GM18867 (cell line): ENCODE measurements around the gene HMGCS2.
"Not testable (repeated sequence)": the region's sequence is repeated elsewhere in the genome, so short reads cannot be mapped to it uniquely, and the experiment has no call there.

Source experiments
- ATAC-seq: cut with Tn5 transposase; IDR thresholded peaks from one replicate; pipeline ENCODE4 v1.9.1; 2021; ENCODE audit warnings: mild to moderate bottlenecking, moderate library complexity; ENCODE audit not compliant: unreplicated experiment

HMGCS2 gene

DNA sequence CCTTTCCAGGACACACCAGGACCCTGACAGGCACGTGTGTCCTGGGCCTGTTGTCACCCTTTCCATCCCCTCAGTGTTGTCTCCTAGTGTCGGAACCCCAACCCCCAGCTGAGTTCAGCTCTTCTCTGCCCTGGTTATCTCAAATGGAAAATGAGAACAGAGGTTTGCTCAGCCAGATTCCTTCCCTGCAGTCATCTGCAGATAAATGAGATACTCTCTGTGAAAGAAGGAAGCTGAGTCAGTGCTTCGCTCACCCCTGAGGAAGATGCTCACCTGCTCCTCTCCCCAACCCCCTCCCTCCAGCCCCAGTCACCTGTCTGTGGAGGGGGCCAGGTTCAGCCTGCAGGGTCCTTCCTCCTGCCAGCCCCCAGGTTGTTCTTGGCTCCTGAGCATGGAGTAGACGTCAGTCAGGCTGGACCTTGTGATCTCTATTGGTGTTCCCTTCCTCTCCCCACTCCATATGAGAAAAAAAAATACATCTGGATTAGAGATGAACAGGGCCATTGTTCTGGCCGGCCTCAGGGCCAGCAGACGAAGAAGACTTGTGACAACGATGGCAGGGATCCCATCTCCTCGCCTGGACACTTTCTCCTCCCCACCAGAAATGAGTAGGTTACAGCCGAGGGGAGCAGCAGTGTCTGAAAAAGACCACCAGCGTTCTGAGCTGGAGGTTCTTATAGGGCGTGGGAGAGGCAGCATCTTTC lies 36.1 kb downstream of the HMGCS2 start:
- ATAC-seq = no peak

DNA sequence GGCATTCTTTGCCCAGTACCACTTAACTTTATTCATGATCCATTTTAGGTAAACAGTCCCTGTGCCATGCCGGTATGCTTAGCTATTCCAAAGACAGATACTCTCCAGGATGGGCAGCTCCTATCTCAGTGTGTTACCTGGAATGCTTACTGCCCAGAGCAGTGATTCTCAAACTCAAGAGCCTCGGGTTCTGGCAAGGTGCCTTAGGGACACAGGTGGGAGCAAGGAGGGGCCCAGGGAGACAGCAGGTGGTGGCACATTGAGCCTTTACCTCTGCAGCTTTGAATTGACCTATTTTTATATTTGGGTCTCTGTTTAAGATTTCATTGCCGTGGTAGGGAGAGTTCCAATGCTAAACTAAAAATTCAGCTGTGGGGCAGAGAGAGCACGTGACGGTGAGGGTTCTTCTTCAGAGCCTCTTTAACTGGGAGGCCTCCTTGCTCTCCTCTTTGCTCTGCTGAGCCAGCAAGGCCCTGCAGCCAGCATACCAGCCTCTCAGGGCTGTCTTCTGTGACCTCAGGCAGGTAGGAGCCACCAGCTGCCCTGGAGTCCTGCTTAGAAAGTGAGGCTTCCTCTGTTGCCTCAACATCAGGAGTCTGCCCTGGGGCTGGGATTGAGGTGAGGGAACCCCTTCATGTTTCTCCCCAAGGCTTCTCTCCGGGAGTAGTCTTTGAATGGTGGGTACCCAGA lies 36.8 kb downstream of the HMGCS2 start:
- no peak for ATAC-seq

DNA sequence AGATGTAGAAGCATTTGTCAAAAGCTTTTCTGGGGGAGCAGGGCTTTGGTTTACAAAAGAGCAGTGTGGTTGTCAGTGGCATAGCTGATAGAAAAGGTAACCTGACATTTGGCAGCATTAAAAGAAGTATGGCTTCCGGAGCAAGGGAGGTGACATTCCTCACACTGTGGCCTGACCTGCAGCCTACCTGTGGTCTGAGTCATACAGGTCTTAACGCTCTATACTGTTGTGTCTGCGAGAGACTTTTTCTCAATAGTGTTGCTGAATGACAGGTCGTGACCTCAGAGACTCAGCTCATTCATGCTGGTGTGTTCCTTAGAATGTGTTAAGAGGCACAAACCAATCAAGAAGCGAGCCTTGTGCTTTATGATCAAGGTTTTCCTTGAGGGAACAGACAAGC lies 37.6 kb downstream of the HMGCS2 start:
- no peak for ATAC-seq

GRCh38 chr1:119729044-119729443 lies 39.7 kb downstream of the HMGCS2 start:
- ATAC-seq = no peak

DNA sequence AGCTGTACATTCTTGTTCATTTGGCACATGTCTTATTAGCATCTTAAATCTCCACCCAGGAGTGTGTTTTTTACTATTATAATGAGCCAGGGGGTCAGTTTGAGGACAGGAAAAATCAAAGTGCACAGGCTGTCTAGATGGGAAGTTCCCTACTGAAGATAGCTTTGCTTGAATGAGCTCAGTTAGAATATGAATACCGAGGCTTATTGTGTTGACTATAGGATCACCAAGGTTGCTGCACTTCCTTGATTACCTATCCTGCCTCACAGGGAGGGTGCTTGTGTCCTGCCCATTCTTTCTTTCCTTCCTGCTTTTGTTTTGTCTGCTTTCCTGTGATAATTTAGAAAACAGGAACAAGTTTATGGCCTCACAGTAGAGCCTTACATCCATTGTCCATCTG lies 40.7 kb downstream of the HMGCS2 start:
- ATAC-seq = no peak

DNA sequence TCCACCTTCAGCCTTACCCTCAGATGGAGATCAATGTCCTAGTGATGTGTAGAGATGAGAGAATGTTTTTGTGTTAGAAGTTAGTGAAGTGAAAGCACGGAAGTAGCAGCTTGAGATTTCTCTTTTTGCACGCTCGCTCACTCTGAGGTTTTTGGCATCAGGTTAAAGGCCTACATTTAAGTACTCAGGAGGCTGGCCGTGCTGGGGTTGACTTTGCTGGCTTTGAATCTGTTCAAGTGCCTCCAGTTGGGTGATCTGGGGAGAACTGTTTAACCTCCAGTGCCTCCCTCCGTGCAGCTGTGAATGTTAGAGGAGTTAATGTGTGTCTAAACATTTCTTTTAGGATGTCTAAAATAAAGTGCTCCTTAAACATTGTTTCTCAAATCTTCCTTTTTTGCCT lies 43.1 kb downstream of the HMGCS2 start:
- ATAC-seq = no peak

- no peak for ATAC-seq
Measured at GRCh38 chr1:119724611-119725218, 44.0 kb downstream of the HMGCS2 start.

GRCh38 chr1:119721896-119722295 lies 46.8 kb downstream of the HMGCS2 start:
- ATAC-seq = no peak

DNA sequence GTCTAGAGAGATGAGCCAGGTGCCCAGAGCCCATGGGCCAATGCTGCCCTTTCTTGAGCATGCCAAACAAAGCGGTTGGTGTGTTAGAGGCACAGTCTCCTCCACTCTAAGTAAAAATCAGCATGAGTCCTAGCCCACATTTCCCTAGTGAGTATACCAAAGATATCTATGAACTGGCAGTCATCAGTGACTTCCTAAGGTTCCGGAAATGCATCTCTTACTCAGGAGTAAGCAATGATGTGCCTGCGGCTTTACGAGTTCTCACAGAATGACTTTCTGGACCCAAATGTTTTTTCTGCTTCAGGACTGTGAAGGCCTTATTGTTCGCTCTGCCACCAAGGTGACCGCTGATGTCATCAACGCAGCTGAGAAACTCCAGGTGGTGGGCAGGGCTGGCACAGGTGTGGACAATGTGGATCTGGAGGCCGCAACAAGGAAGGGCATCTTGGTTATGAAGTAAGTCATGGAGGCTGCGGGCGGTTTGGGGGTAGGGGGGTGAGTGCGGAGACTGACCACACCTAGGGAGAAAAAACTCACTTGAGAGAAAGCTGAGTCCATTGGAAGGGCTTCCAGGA lies 47.8 kb downstream of the HMGCS2 start:
- ATAC-seq = no peak

GRCh38 chr1:119718972-119719371 lies 49.7 kb downstream of the HMGCS2 start:
- ATAC-seq = no peak

GRCh38 chr1:119718409-119718808 lies 50.3 kb downstream of the HMGCS2 start:
- no peak for ATAC-seq

- ATAC-seq = no peak
Measured at GRCh38 chr1:119715542-119715941, 53.2 kb downstream of the HMGCS2 start.

- no peak for ATAC-seq
Measured at GRCh38 chr1:119714583-119714982, 54.1 kb downstream of the HMGCS2 start.

- ATAC-seq = no peak
Measured at GRCh38 chr1:119713749-119714456, 54.8 kb downstream of the HMGCS2 start.

DNA sequence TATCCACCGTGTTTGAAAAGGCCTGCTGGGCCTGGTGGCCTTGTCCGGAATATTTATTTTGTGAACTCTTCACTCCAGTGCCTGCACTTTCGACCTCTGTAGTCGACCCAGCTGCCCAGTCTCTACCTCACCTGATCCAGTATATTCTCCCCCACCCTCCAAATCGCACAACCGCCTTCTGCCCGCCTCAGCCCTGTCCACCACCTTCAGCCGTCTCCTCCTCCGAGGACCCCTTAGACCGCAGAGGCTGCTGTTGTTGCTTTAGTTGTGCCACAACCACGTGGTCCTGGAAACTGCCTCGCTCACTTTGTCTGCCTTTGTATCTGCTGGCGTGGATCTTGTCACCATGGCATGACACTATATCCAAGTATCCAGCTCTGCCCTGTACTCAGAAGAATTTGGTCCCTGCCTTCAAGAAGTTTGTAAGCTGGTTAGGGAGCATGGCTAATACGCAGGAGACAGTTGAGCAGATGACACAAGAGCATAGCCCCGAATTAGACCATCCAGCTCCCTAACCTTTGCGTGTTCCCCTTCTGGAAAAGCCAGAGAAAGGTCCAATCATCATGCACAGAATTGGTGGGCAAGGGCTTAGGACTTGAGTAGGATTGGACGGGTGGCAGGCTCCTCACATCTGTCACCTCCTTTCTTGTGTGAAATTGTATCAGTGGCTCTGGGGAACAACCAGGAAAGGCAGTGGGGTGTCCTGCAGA lies 55.5 kb downstream of the HMGCS2 start:
- ATAC-seq = no peak

- ATAC-seq = no peak
Measured at GRCh38 chr1:119712342-119713038, 56.2 kb downstream of the HMGCS2 start.

DNA sequence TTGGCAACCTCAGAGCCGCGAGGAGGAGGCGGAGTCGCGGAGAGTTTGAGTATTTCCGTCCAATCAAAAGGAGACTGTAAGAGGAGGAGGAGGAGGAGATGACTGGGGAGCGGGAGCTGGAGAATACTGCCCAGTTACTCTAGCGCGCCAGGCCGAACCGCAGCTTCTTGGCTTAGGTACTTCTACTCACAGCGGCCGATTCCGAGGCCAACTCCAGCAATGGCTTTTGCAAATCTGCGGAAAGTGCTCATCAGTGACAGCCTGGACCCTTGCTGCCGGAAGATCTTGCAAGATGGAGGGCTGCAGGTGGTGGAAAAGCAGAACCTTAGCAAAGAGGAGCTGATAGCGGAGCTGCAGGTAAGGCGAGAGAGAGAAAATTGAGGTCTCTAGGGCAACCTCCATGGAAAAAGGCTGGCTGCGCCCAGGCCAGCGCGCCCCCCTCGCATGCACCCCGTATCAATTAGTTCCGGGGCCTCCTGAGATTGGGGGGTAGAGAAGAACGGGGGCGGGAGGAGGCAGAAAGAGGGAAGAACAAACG lies 56.8 kb downstream of the HMGCS2 start, which contains the start of gene PHGDH:
Gene PHGDH, plus strand, starts transcription at position 131 of the 538 bp plus-strand sequence. Its CDS starts 89 bp downstream, at position 220.
- no peak for ATAC-seq

- ATAC-seq = not testable (repeated sequence)
Measured at GRCh38 chr1:119711356-119711803, 57.3 kb downstream of the HMGCS2 start.

GRCh38 chr1:119706599-119706998 lies 62.1 kb downstream of the HMGCS2 start:
- not testable (repeated sequence) for ATAC-seq
